GM18861 (cell line): ENCODE data around the gene BRD3.
"Not testable (repeated sequence)": the region's sequence is repeated elsewhere in the genome, so short reads cannot be mapped to it uniquely, and the experiment has no call there.

Source experiments
- ATAC-seq: cut with Tn5 transposase; IDR thresholded peaks from one replicate; pipeline ENCODE4 v1.9.1; 2021; ENCODE audit not compliant: unreplicated experiment

BRD3 gene

GRCh38 chr9:134067904-134068743 lies at the start of gene BRD3:
Gene BRD3, minus strand, starts transcription at chr9:134068026. Its CDS starts 14,549 bp downstream, at chr9:134053477.
- ATAC-seq, result peak; percentile 53

- ATAC-seq, result no peak
Measured at GRCh38 chr9:134112561-134112960, 44.7 kb upstream of the BRD3 start.

GRCh38 chr9:134111064-134111463 lies 43.2 kb upstream of the BRD3 start:
- ATAC-seq, result no peak

- no peak for ATAC-seq
Measured at GRCh38 chr9:134103391-134103998, 35.7 kb upstream of the BRD3 start.

GRCh38 chr9:134101623-134102149 lies 33.9 kb upstream of the BRD3 start:
- no peak for ATAC-seq

GRCh38 chr9:134101133-134101532 lies 33.3 kb upstream of the BRD3 start:
- ATAC-seq, result not testable (repeated sequence)

GRCh38 chr9:134100040-134100439 lies 32.2 kb upstream of the BRD3 start:
- no peak for ATAC-seq

- no peak for ATAC-seq
Measured at GRCh38 chr9:134099123-134099761, 31.4 kb upstream of the BRD3 start.

- no peak for ATAC-seq
Measured at GRCh38 chr9:134089972-134090371, 22.1 kb upstream of the BRD3 start.

- ATAC-seq, result no peak
Measured at GRCh38 chr9:134088063-134088725, 20.4 kb upstream of the BRD3 start.

GRCh38 chr9:134085674-134086073 lies 17.8 kb upstream of the BRD3 start:
- no peak for ATAC-seq

- no peak for ATAC-seq
Measured at GRCh38 chr9:134083451-134083850, 15.6 kb upstream of the BRD3 start.

GRCh38 chr9:134076644-134077043 lies 8.8 kb upstream of the BRD3 start:
- ATAC-seq, result no peak

GRCh38 chr9:134075689-134076088 lies 7.9 kb upstream of the BRD3 start:
- ATAC-seq, result not testable (repeated sequence)

GRCh38 chr9:134073500-134073899 lies 5.7 kb upstream of the BRD3 start:
- no peak for ATAC-seq

GRCh38 chr9:134072683-134073082 lies 4.9 kb upstream of the BRD3 start:
- ATAC-seq, result not testable (repeated sequence)

GRCh38 chr9:134071149-134071548 lies 3.3 kb upstream of the BRD3 start:
- no peak for ATAC-seq

- no peak for ATAC-seq
Measured at GRCh38 chr9:134069480-134070399, 1.9 kb upstream of the BRD3 start.

GRCh38 chr9:134068744-134069479 lies 1.1 kb upstream of the BRD3 start:
- no peak for ATAC-seq
